Naive B cell (primary cell): ENCODE results near the gene THAP4. TPM values are rescaled to one million over a fixed set of nuclear protein-coding genes. Genes with fewer than 3 reads are reported as not detected.
"Not testable (repeated sequence)": the region's sequence is repeated elsewhere in the genome, so short reads cannot be mapped to it uniquely, and the experiment has no call there.

ENCODE experiments used
- ATAC-seq, 2 donors: fragments of 150-1000 bp; cut with Tn5 transposase; 2 replicates each; pipeline ENCODE4 v1.10.0; 2021; ENCODE audit warnings: low read depth in 2 of 2, mild to moderate bottlenecking in 2 of 2, moderate library complexity in 2 of 2
- DNase-seq: peaks from one replicate; pipeline ENCODE4 v3.0.0; 2022
- H3K27ac Mint-ChIP-seq, 6 donors: one replicate each; pipeline ENCODE4 v1.8.0; 2020 to 2022; ENCODE audit warnings: mild to moderate bottlenecking in 6 of 6, mixed read lengths in 6 of 6, moderate library complexity in 5 of 6, inconsistent platforms in 2 of 6
- H3K27me3 Mint-ChIP-seq, 3 donors: one replicate each; pipeline ENCODE4 v1.8.0; 2021 to 2022; ENCODE audit warnings: mixed read lengths in 3 of 3, mild to moderate bottlenecking in 1 of 3
- H3K36me3 Mint-ChIP-seq, 2 donors: one replicate each; pipeline ENCODE4 v1.8.0; 2020 to 2022; ENCODE audit warnings: mixed read lengths in 2 of 2, inconsistent platforms in 1 of 2, mild to moderate bottlenecking in 1 of 2
- H3K4me1 Mint-ChIP-seq, 3 donors: one replicate each; pipeline ENCODE4 v1.8.0; 2020 to 2022; ENCODE audit warnings: mixed read lengths in 3 of 3, inconsistent platforms in 1 of 3, mild to moderate bottlenecking in 1 of 3, moderate library complexity in 1 of 3
- H3K4me3 Mint-ChIP-seq, 8 donors: one replicate each; pipeline ENCODE4 v1.8.0; 2020 to 2022; ENCODE audit warnings: mild to moderate bottlenecking in 8 of 8, mixed read lengths in 8 of 8, moderate library complexity in 8 of 8, inconsistent platforms in 2 of 8
- H3K9me3 Mint-ChIP-seq, 7 donors: one replicate each; pipeline ENCODE4 v1.8.0; 2020 to 2022; ENCODE audit warnings: mixed read lengths in 7 of 7, mild to moderate bottlenecking in 5 of 7, inconsistent platforms in 2 of 7, moderate library complexity in 1 of 7
- polyA plus RNA-seq, 6 donors: library from polyadenylated mRNA; unstranded; fragments of 300-500 nt; fragmentation: Illumina TruSeq; gene quantifications; one replicate each; pipeline ENCODE4 v1.2.3, GENCODE V29; 2021; ENCODE audit warnings: low read depth in 6 of 6

Gene THAP4
- polyA plus RNA-seq, 6 donors from 2014 or later: 23.8 to 48.4 (median 29.9) TPM

DNA sequence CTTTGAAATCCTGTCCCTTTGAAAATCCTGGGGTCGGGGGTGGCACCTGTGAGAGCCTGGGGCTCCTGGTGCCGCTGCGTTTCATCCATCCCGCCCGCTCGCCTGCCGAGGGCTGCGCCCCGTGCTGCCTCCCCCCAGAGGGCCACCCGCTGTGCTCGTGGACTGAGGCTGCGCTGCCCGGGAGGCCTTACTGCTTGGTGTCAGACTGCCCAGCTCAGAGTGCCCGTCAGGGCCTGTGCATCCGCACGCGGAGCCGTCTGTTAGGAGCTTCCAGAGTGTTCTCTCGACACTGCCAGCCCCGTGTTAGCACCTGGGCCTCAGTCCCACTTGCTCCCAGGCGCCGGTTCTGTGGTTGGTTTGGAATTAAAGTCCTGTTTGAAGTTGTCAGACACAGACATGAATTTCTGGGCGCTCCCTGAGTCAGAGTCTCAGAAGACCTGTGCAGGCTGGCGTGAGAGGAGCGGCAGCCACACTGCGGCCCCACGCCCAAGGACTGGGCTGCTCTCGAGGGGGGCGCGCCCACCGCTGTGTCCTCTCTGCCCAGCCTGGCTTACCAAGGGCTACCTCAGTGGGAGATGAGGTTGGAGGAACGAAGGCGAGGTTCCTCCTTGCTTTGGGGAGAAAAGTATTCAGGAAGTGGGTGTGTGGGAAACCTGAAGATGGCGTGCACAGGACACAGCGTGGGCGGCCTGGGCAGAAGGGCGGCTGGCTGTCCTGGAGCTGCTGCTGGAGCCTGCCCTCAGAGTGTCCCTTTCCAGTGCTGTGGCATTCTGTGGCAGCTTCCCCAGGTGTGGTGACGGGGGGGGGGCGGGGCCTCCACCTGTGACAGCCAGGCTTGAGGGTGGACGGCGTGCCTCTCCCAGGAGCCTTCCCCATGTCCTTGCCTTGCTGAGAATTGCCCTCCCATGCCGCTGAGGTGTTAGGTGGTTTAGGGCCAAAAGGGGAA, 35.6 kb upstream of the THAP4 start:
- ATAC-seq (no peak), DNase-seq (no peak)
- Mint-ChIP-seq H3K36me3 (no peaks in the 10 kb centered on the region), H3K4me3 (no peak overlapping the region), H3K27ac (no peak overlapping the region), H3K27me3 (no peaks in the 10 kb centered on the region), H3K4me1 (no peaks in the 10 kb centered on the region), H3K9me3 (no peaks in the 10 kb centered on the region)

DNA sequence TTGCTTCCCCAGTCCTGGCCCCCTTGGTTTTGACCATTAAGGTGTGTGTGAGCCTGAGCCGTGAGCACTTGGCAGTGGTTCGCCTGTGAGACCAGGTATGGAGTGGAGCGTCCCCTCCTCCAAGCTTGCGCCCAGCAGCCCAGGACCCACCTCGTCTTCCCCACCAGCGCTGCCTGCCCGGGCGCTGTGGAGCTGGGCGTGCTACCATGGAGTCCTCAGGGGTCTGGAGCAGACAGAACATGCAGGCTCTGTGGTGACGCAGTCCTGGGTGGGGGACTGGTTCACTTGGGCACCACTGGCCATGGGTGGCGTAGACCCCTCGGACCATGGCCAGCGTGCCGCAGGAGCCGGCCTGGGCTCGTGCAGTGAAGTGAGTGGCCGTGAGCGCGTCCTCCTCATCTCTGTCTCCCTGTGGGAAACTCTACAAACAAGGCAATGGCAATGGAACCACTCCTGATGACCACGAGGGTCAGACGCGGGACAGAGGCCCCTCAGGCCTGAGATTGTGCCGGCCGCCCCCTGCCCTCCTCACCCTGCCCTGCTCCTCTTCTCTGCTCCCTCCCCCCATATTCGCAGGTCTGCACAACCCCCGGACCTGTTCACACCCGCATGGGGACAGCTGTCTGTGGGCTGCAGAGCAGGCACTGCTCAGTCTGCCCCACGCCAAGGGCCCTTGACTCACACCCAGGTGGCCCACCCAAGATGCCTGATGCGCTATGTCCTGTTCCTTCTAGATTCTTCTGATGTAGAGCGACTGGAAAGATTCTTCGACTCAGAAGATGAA, 34.7 kb upstream of the THAP4 start:
- no peaks in the 10 kb centered on the region for H3K27me3 Mint-ChIP-seq
- ATAC-seq (no peak), DNase-seq (no peak)
- no peaks in the 10 kb centered on the region for H3K9me3 Mint-ChIP-seq
- no peak overlapping the region for H3K27ac Mint-ChIP-seq
- no peaks in the 10 kb centered on the region for H3K36me3 Mint-ChIP-seq
- H3K4me3 Mint-ChIP-seq: no peak overlapping the region
- H3K4me1 Mint-ChIP-seq: no peaks in the 10 kb centered on the region

DNA sequence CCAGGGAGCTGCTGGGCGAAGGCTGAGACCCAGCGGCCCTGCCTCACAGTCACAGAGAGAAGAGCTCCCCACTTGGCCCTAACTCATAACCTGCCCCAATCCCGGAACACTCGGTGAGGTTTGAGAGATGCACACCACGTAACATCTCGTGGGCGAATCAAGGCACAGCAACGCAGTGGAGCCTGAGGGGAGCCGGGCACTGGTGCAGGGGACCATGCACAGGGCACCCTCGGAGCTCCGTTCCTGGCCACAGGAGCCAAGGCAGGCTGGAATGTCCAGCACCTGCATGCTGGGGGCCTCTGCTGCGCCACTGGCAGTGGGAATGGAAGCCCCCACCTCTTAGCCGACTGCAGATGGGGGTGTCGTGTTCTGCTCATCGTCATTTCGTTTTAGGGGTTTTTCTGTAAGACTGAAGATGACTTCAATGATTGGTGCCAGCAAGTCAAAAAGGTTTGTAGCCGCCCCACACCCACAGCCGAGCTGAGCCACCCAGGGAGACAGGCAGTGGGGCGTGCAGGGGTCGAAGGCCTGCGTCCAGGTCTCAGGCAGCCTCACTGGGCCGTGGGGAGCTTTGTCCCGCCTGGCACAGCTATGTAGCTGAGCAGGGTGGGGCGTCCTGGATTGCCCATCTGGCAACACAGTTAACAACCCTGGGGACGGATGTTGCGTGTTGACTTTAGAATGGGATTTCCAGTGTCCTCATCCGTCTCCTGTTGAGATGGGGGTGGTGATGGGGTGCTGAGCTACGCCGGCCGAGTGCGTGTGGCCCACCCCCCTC, 33.6 kb upstream of the THAP4 start:
- Mint-ChIP-seq H3K4me3 (no peak overlapping the region), H3K27ac (no peak overlapping the region), H3K36me3 (no peaks in the 10 kb centered on the region), H3K9me3 (no peaks in the 10 kb centered on the region), H3K4me1 (no peaks in the 10 kb centered on the region), H3K27me3 (no peaks in the 10 kb centered on the region)
- ATAC-seq (no peak), DNase-seq (no peak)

DNA sequence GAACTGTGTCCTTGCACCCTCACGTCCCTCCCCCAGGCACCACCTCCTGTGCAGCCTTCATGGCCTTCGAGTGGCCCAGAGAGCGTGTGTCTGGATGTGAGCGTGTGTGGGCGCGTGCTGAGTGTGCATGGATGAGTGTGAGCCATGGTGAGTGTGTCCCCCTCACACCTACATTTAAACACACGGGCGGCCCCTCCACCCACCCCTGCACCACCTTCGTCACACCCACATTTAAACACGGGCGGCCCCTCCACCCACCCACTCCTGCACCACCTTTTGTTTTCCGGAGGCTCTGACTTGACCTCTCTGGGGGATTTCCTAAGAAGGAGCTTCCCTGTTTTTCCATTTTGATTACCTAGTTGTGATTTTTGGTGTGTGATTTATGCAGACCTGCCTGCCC, 31.9 kb upstream of the THAP4 start:
- ATAC-seq (no peak), DNase-seq (no peak)
- Mint-ChIP-seq H3K27me3 (no peaks in the 10 kb centered on the region), H3K4me1 (no peaks in the 10 kb centered on the region), H3K36me3 (no peaks in the 10 kb centered on the region), H3K4me3 (no peak overlapping the region), H3K9me3 (no peaks in the 10 kb centered on the region), H3K27ac (peak overlapping the region in 2 of 6 donors; percentile 28 to 63)

DNA sequence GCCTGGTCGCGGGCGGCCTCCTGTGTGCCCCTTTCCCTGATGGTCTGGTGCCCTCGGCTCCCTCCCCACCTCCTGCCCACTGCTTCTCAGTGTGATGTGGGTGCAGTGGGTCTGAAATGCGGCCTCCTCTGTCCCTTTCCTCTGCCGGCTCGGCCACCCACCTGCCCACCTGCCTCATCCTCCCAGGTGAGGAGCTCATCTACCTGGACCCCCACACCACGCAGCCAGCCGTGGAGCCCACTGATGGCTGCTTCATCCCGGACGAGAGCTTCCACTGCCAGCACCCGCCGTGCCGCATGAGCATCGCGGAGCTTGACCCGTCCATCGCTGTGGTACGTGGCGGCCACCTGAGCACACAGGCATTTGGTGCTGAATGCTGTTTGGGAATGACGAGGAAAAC, 31.4 kb upstream of the THAP4 start:
- Mint-ChIP-seq H3K36me3 (no peaks in the 10 kb centered on the region), H3K27ac (peak overlapping the region in 2 of 6 donors; percentile 60 to 63), H3K9me3 (no peaks in the 10 kb centered on the region), H3K27me3 (no peaks in the 10 kb centered on the region), H3K4me3 (no peak overlapping the region), H3K4me1 (no peaks in the 10 kb centered on the region)
- DNase-seq (no peak), ATAC-seq (no peak)

DNA sequence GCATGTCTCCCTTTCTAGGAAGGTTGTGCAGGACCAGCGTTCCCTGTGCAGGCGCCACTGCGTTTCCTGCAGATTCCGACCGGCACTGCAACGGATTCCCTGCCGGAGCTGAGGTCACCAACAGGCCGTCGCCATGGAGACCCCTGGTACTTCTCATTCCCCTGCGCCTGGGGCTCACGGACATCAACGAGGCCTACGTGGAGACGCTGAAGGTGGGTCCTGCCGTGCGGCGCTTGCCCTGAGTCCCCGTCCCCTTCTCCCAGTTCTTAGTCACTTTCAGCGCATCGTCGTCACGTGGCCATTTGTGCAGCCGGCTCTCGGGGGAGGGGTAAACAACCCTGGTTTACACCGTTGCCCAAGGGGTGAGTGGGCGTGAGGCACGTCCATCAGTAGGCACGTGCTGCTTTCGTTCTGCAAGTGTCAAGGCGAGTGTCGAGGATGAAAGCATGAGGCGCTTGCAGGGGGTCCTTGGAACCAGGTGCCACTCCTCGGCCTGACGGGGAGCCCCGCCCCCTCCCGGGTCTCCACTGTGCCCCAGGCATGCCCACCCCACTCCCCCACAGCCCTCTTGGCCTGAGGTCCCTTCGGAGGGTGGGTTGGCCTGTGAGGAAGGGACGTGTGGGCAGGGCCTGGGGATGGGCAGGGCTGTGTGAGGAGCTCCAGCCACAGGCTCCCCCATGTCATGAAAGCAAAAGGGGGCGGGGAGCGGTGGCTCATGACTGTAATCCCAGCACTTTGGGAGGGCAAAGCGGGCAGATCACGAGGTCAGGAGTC, 29.9 kb upstream of the THAP4 start:
- ATAC-seq (no peak), DNase-seq (no peak)
- H3K27ac Mint-ChIP-seq: peak overlapping the region in 1 of 6 donors; percentile 79
- no peaks in the 10 kb centered on the region for H3K27me3 Mint-ChIP-seq
- no peaks in the 10 kb centered on the region for H3K4me1 Mint-ChIP-seq
- no peaks in the 10 kb centered on the region for H3K9me3 Mint-ChIP-seq
- H3K36me3 Mint-ChIP-seq: no peaks in the 10 kb centered on the region
- H3K4me3 Mint-ChIP-seq: peak overlapping the region in 1 of 8 donors; percentile 66

DNA sequence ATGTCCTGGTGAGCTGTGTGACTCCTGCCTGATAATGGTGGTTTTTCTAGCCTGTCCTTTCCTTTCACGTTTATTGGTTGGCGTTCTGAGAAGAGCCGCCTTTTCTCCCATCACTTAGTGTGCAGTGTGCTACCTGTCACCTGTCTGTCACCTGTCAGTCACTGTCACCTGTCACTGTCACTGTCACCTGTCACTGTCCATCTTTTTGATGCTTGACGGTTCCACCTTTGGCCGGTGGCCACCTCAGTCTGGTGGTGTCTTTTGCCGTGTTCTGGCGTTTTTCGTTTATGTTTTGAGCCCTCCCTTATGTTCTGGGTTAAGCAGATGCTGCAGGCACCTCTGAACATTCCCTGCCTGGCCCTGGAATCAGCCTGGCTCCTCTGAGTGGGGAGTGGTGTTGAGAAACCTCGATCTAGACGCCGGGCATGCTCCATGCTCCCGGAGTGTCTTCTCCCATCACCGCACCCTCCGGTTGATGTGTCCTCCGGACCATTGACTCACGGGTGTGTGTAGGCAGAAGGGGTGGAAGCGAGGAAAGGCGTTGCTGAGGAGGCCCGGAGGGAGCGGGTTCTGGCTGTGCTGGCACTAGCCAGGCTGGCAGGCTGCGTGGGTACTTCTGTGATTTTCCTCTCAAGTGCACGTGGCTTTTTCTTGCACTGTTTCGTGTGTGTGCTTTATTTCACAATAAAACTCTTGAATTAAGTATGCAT, 28.9 kb upstream of the THAP4 start:
- H3K4me1 Mint-ChIP-seq: no peaks in the 10 kb centered on the region
- DNase-seq: no peak
- H3K4me3 Mint-ChIP-seq: no peak overlapping the region
- ATAC-seq: no peak
- no peaks in the 10 kb centered on the region for H3K27me3 Mint-ChIP-seq
- no peaks in the 10 kb centered on the region for H3K9me3 Mint-ChIP-seq
- no peaks in the 10 kb centered on the region for H3K36me3 Mint-ChIP-seq
- H3K27ac Mint-ChIP-seq: peak overlapping the region in 2 of 6 donors; percentile 21 to 44

DNA sequence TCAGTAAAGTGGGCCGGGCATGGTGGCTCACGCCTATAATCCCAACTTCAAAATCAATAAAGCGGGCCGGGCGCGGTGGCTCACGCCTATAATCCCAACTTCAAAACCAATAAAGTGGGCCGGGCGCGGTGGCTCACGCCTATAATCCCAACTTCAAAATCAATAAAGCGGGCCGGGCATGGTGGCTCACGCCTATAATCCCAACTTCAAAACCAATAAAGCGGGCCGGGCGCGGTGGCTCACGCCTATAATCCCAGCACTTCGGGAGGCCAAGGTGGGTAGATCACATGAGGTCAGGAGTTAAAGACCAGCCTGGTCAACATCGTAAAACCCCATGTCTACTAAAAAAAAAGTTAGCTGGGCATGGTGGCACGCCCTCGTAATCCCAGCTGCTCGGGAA, 25.8 kb upstream of the THAP4 start:
- not testable (repeated sequence) for H3K36me3 Mint-ChIP-seq, H3K27me3 Mint-ChIP-seq, H3K4me3 Mint-ChIP-seq, DNase-seq, H3K27ac Mint-ChIP-seq, H3K9me3 Mint-ChIP-seq, ATAC-seq, H3K4me1 Mint-ChIP-seq

DNA sequence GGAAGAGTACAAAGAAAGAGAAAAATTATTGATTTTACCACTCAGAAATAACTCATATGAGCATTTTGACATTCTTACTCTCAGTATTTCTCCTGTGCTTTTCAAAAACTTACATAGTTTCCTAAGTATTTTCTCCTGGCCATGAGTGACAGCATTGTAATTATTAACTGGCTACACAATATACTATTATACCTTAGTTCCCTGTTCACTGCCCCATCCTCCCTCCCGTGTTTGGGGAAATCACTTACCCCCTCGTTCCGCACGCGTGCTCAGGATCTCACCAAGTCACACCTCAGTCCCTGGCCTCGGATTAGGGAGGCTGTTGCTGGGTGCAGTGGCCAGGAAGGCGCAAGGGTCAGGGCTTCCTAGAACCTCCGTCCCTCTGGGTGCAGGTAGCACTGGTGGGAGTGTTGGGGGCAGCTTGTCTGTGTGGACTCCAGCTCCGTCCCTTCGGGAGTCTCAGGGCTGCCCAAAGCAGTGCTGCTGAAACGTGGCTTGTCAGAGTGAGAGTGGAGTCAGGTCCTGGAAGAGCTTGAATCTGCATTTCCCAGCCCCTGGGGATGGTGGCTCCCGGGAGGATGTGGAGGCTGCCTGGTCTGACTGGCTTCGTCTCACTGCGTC, 23.7 kb upstream of the THAP4 start:
- no peak overlapping the region for H3K4me3 Mint-ChIP-seq
- H3K27ac Mint-ChIP-seq: peak overlapping the region in 2 of 6 donors; percentile 54 to 59
- no peaks in the 10 kb centered on the region for H3K9me3 Mint-ChIP-seq
- peaks cover 0 to 17% of the 10 kb centered on the region in 2 donors for H3K36me3 Mint-ChIP-seq
- DNase-seq (no peak), ATAC-seq (no peak)
- no peaks in the 10 kb centered on the region for H3K4me1 Mint-ChIP-seq
- H3K27me3 Mint-ChIP-seq: no peaks in the 10 kb centered on the region

DNA sequence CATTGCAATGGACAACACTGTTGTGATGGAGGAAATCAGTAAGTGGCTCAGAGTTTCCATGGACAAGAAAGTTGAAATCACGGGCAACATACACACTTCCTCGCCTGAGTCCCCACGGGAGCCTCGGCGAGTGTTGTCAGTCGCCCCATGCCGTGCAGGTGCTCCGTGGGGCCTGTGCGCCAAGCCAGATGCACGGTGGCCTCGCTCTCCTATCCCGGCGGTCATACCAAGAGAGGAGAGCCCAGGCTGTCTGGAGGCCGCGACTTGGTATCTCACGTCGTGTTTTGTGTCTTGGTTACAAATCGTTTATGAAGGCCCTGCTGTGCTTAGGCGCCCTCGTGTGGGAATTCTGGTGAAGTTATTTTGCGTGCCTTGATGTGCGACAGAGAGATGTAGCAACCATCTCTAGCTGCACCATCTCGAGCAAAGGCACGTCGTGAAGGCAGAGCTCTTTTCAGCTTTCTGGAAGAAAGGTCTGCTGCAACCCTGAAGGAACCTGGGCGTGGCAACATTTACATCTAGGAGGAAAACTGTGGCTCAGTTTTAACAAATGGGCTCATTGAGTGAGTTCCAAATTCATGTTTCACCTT, 22.3 kb upstream of the THAP4 start:
- DNase-seq (peak; percentile 10), ATAC-seq (peak in 1 of 2 donors; percentile 12)
- H3K4me3 Mint-ChIP-seq: no peak overlapping the region
- no peaks in the 10 kb centered on the region for H3K9me3 Mint-ChIP-seq
- H3K27me3 Mint-ChIP-seq: no peaks in the 10 kb centered on the region
- H3K4me1 Mint-ChIP-seq: no peaks in the 10 kb centered on the region
- peaks cover 0 to 21% of the 10 kb centered on the region in 2 donors for H3K36me3 Mint-ChIP-seq
- H3K27ac Mint-ChIP-seq: no peak overlapping the region

DNA sequence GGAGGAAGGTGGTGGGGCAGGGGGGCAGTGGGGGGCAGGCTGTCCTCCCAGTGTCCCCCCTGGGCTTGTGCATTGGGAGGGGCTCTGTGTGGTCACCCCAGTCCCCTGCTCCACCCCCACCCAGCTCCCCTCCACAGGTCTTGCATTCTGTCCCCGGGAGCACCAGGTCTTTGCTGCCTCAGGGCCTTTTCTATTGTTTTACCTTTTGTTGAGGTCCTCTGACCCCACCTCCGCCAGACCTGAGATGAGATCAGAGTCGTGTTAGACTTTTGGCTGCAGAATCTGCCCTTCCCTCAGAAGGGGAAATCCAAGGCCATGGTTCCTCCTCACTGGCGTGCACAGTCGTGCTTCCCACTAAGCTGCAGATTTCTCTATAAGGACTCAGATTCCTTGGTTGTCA, 21.3 kb upstream of the THAP4 start:
- H3K4me1 Mint-ChIP-seq: no peaks in the 10 kb centered on the region
- H3K4me3 Mint-ChIP-seq: no peak overlapping the region
- DNase-seq: no peak
- no peaks in the 10 kb centered on the region for H3K27me3 Mint-ChIP-seq
- H3K9me3 Mint-ChIP-seq: no peaks in the 10 kb centered on the region
- no peak for ATAC-seq
- no peak overlapping the region for H3K27ac Mint-ChIP-seq
- H3K36me3 Mint-ChIP-seq: peaks cover 0 to 21% of the 10 kb centered on the region in 2 donors

DNA sequence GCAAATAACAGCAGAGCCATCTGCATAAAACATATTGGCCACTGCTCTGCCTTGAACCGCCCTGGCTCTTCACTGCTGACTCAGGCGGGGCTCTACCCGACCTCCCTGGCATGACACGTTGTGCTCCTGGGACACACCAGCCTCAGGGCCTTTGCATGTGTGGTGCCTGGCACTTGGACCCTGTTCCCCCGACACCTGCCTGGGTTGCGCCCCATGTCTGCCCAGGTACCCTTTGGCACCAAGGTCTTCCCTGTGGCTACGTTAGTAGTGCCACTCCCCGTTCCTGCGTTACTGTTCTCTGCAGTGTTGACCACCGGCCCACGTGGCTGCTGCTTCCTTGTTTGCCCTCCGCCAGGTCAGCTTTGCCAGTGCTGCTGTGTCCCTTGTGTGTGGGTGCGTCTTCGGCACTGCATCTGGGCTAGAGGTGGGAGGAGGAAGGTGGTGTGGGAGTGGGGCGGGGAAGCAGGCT, 20.9 kb upstream of the THAP4 start:
- no peaks in the 10 kb centered on the region for H3K27me3 Mint-ChIP-seq
- H3K9me3 Mint-ChIP-seq: no peaks in the 10 kb centered on the region
- no peak overlapping the region for H3K4me3 Mint-ChIP-seq
- H3K27ac Mint-ChIP-seq: peak overlapping the region in 1 of 6 donors; percentile 15
- ATAC-seq: no peak
- H3K4me1 Mint-ChIP-seq: no peaks in the 10 kb centered on the region
- peaks cover 0 to 21% of the 10 kb centered on the region in 2 donors for H3K36me3 Mint-ChIP-seq
- no peak for DNase-seq
